Muscle layer of duodenum (tissue), 2 donors: ENCODE results near the gene ANKFN1.

Source experiments
- H3K27ac ChIP-seq: one replicate; pipeline ENCODE4 v1.7.0; 2013; ENCODE audit warnings: mild to moderate bottlenecking, low read length
- H3K27me3 ChIP-seq: one replicate; pipeline ENCODE4 v1.7.0; 2013; ENCODE audit warnings: low read depth, mild to moderate bottlenecking, control low read depth, low read length
- H3K36me3 ChIP-seq, 2 donors: one replicate each; pipeline ENCODE4 v1.7.0; 2013; ENCODE audit warnings: low read length in 2 of 2, control low read depth in 1 of 2, mild to moderate bottlenecking in 1 of 2; ENCODE audit not compliant: insufficient read depth in 2 of 2, control insufficient read depth in 1 of 2
- H3K4me1 ChIP-seq, 2 donors: one replicate each; pipeline ENCODE4 v1.7.0; 2013; ENCODE audit warnings: low read length in 2 of 2, mild to moderate bottlenecking in 2 of 2, control low read depth in 1 of 2, moderate library complexity in 1 of 2; ENCODE audit not compliant: insufficient read depth in 2 of 2, control insufficient read depth in 1 of 2
- H3K4me3 ChIP-seq, 2 donors: one replicate each; pipeline ENCODE4 v1.7.0; 2013; ENCODE audit warnings: low read length in 2 of 2, low read depth in 1 of 2, mild to moderate bottlenecking in 1 of 2
- H3K9me3 ChIP-seq, 2 donors: one replicate each; pipeline ENCODE4 v1.7.0; 2013; ENCODE audit warnings: low read length in 2 of 2, control low read depth in 1 of 2, mild to moderate bottlenecking in 1 of 2; ENCODE audit not compliant: control insufficient read depth in 1 of 2
- donor health status: healthy.

ANKFN1 gene

GRCh38 chr17:56316604-56317003 lies 163.3 kb downstream of the ANKFN1 start:
- Histone ChIP-seq H3K36me3 (no peaks in the 10 kb centered on the region), H3K4me3 (no peak overlapping the region), H3K4me1 (no peaks in the 10 kb centered on the region), H3K27me3 (no peaks in the 10 kb centered on the region), H3K9me3 (no peaks in the 10 kb centered on the region), H3K27ac (no peak overlapping the region)

- Histone ChIP-seq H3K9me3 (no peaks in the 10 kb centered on the region), H3K27ac (no peak overlapping the region), H3K27me3 (no peaks in the 10 kb centered on the region), H3K36me3 (no peaks in the 10 kb centered on the region), H3K4me3 (no peak overlapping the region), H3K4me1 (no peaks in the 10 kb centered on the region)
Observed at GRCh38 chr17:56317351-56318208, 164.3 kb downstream of the ANKFN1 start.

- Histone ChIP-seq H3K27me3 (no peaks in the 10 kb centered on the region), H3K4me1 (no peaks in the 10 kb centered on the region), H3K9me3 (no peaks in the 10 kb centered on the region), H3K27ac (no peak overlapping the region), H3K36me3 (no peaks in the 10 kb centered on the region), H3K4me3 (no peak overlapping the region)
Observed at GRCh38 chr17:56319531-56319930, 166.3 kb downstream of the ANKFN1 start.

- Histone ChIP-seq H3K27ac (no peak overlapping the region), H3K4me1 (no peaks in the 10 kb centered on the region), H3K27me3 (no peaks in the 10 kb centered on the region), H3K36me3 (no peaks in the 10 kb centered on the region), H3K9me3 (no peaks in the 10 kb centered on the region), H3K4me3 (no peak overlapping the region)
Observed at GRCh38 chr17:56320443-56320842, 167.2 kb downstream of the ANKFN1 start.

- Histone ChIP-seq H3K27me3 (no peaks in the 10 kb centered on the region), H3K4me3 (no peak overlapping the region), H3K9me3 (no peaks in the 10 kb centered on the region), H3K27ac (no peak overlapping the region), H3K4me1 (no peaks in the 10 kb centered on the region), H3K36me3 (no peaks in the 10 kb centered on the region)
Observed at GRCh38 chr17:56322991-56323390, 169.7 kb downstream of the ANKFN1 start.

- H3K4me3 ChIP-seq, result no peak overlapping the region
- no peaks in the 10 kb centered on the region for H3K4me1 ChIP-seq
- H3K36me3 ChIP-seq, result no peaks in the 10 kb centered on the region
- H3K27ac ChIP-seq, result no peak overlapping the region
- no peaks in the 10 kb centered on the region for H3K9me3 ChIP-seq
- H3K27me3 ChIP-seq, result no peaks in the 10 kb centered on the region
Observed at GRCh38 chr17:56324676-56325075, 171.4 kb downstream of the ANKFN1 start.

GRCh38 chr17:56325313-56326000 lies 172.2 kb downstream of the ANKFN1 start:
- no peaks in the 10 kb centered on the region for H3K9me3 ChIP-seq
- H3K27me3 ChIP-seq, result no peaks in the 10 kb centered on the region
- no peaks in the 10 kb centered on the region for H3K36me3 ChIP-seq
- H3K27ac ChIP-seq, result no peak overlapping the region
- no peaks in the 10 kb centered on the region for H3K4me1 ChIP-seq
- H3K4me3 ChIP-seq, result no peak overlapping the region

GRCh38 chr17:56326001-56326359 lies 172.7 kb downstream of the ANKFN1 start:
- no peak overlapping the region for H3K27ac ChIP-seq
- no peaks in the 10 kb centered on the region for H3K9me3 ChIP-seq
- no peaks in the 10 kb centered on the region for H3K4me1 ChIP-seq
- no peaks in the 10 kb centered on the region for H3K27me3 ChIP-seq
- no peaks in the 10 kb centered on the region for H3K36me3 ChIP-seq
- H3K4me3 ChIP-seq, result no peak overlapping the region

GRCh38 chr17:56347639-56348038 lies 194.4 kb downstream of the ANKFN1 start:
- H3K36me3 ChIP-seq, result no peaks in the 10 kb centered on the region
- H3K9me3 ChIP-seq, result peaks cover 0 to 4% of the 10 kb centered on the region in 2 donors
- H3K27me3 ChIP-seq, result no peaks in the 10 kb centered on the region
- H3K4me1 ChIP-seq, result no peaks in the 10 kb centered on the region
- no peak overlapping the region for H3K4me3 ChIP-seq
- no peak overlapping the region for H3K27ac ChIP-seq

- no peak overlapping the region for H3K4me3 ChIP-seq
- no peaks in the 10 kb centered on the region for H3K4me1 ChIP-seq
- no peaks in the 10 kb centered on the region for H3K9me3 ChIP-seq
- H3K27me3 ChIP-seq, result no peaks in the 10 kb centered on the region
- H3K27ac ChIP-seq, result no peak overlapping the region
- no peaks in the 10 kb centered on the region for H3K36me3 ChIP-seq
Observed at GRCh38 chr17:56350592-56350991, 197.3 kb downstream of the ANKFN1 start.

GRCh38 chr17:56351675-56352074 lies 198.4 kb downstream of the ANKFN1 start:
- no peak overlapping the region for H3K4me3 ChIP-seq
- H3K36me3 ChIP-seq, result no peaks in the 10 kb centered on the region
- H3K27me3 ChIP-seq, result no peaks in the 10 kb centered on the region
- no peaks in the 10 kb centered on the region for H3K4me1 ChIP-seq
- H3K27ac ChIP-seq, result no peak overlapping the region
- H3K9me3 ChIP-seq, result no peaks in the 10 kb centered on the region
